SK-N-SH (cell line): ENCODE results near the gene CDH18. TPM values are rescaled to one million over a fixed set of nuclear protein-coding genes. Genes with fewer than 3 reads are reported as not detected.

ENCODE experiments used
- CTCF ChIA-PET: fragments of 300-600, 350-600 bp; formaldehyde crosslinking; extraction: SDS; loops from one replicate; lab custom pipeline; 2021; lab: Yijun Ruan, JAX
- POLR2A ChIA-PET: fragments of 350-600 bp; sonication (Branson Sonifier 250); formaldehyde crosslinking; extraction: SDS; loops from one replicate; lab custom pipeline; 2020; ENCODE audit warnings: antibody characterized with exemption, inconsistent platforms; lab: Yijun Ruan, JAX
- DNase-seq: peaks from one replicate; pipeline ENCODE4 v3.0.0; 2012
- H2AFZ ChIP-seq: fragments of 200-600 bp; sonication (generic); 2 replicates; pipeline ENCODE4 v1.8.1; 2016; ENCODE audit warnings: antibody characterized with exemption, mild to moderate bottlenecking, low read depth
- H3F3A ChIP-seq: fragments of 200-600 bp; sonication (generic); replicated peaks from 2 replicates; pipeline ENCODE3; 2016; ENCODE audit warnings: antibody characterized with exemption, mild to moderate bottlenecking; ENCODE audit not compliant: insufficient read depth
- H3K27ac ChIP-seq, 2 experiments: fragments of 200-500 bp in 1 of 2; fragments of 200-600 bp in 1 of 2; sonication (Bioruptor generic) in 1 of 2; sonication (generic), shearing (Covaris generic) in 1 of 2; 2 replicates each; pipeline versions ENCODE4 v1.5.1 to v1.6.1; 2014 to 2016; ENCODE audit warnings: low read depth in 2 of 2, inconsistent platforms in 1 of 2, low read length in 1 of 2, mild to moderate bottlenecking in 1 of 2, mixed read lengths in 1 of 2
- H3K27me3 ChIP-seq: fragments of 200-600 bp; sonication (generic), shearing (Covaris generic); 2 replicates; pipeline ENCODE4 v1.6.1; 2016; ENCODE audit warnings: mixed run types; ENCODE audit not compliant: insufficient read depth
- H3K36me3 ChIP-seq, 2 experiments: fragments of 200-500 bp in 1 of 2; fragments of 200-600 bp in 1 of 2; sonication (Bioruptor generic) in 1 of 2; sonication (generic) in 1 of 2; replicated peaks in 1 of 2; 2 replicates each; pipeline versions ENCODE3 to v1.5.1; 2014 to 2016; ENCODE audit warnings: low read length in 1 of 2, mild to moderate bottlenecking in 1 of 2; ENCODE audit not compliant: insufficient read depth in 2 of 2, control insufficient read depth in 1 of 2
- H3K4me1 ChIP-seq, 2 experiments: fragments of 200-500 bp in 1 of 2; fragments of 200-600 bp in 1 of 2; sonication (Bioruptor generic) in 1 of 2; sonication (generic), shearing (Covaris generic) in 1 of 2; 2 replicates each; pipeline versions ENCODE4 v1.5.1 to v1.6.1; 2014 to 2016; ENCODE audit warnings: low read depth in 1 of 2, low read length in 1 of 2, mixed run types in 1 of 2; ENCODE audit not compliant: insufficient read depth in 2 of 2, control insufficient read depth in 1 of 2
- H3K4me2 ChIP-seq: fragments of 200-600 bp; sonication (generic), shearing (Covaris generic); 2 replicates; pipeline ENCODE4 v1.6.1; 2017; ENCODE audit warnings: mixed run types
- H3K4me3 ChIP-seq, 2 experiments: fragments of 200-500 bp in 1 of 2; fragments of 200-600 bp in 1 of 2; sonication (Bioruptor generic) in 1 of 2; sonication (generic), shearing (Covaris generic) in 1 of 2; 2 replicates each; pipeline versions ENCODE4 v1.5.1 to v1.8.1; 2014 to 2016; ENCODE audit warnings: low read depth in 2 of 2, inconsistent platforms in 1 of 2, low read length in 1 of 2, mild to moderate bottlenecking in 1 of 2, mixed read lengths in 1 of 2, moderate library complexity in 1 of 2
- H3K79me2 ChIP-seq: fragments of 200-600 bp; sonication (generic); 2 replicates; pipeline ENCODE4 v1.8.1; 2017; ENCODE audit warnings: mild to moderate bottlenecking; ENCODE audit not compliant: insufficient read depth
- H3K9ac ChIP-seq: fragments of 200-600 bp; sonication (generic); 2 replicates; pipeline ENCODE4 v1.6.1; 2017; ENCODE audit warnings: mixed run types
- H3K9me2 ChIP-seq: fragments of 200-600 bp; sonication (generic); 2 replicates; pipeline ENCODE4 v1.6.1; 2017; ENCODE audit warnings: mixed run types
- H3K9me3 ChIP-seq: fragments of 200-600 bp; sonication (generic); 2 replicates; pipeline ENCODE4 v1.6.1; 2017; ENCODE audit warnings: mixed run types, mild to moderate bottlenecking, moderate library complexity
- H4K20me1 ChIP-seq: fragments of 200-600 bp; sonication (generic); 2 replicates; pipeline ENCODE4 v1.6.1; 2017; ENCODE audit warnings: mild to moderate bottlenecking, mixed run types; ENCODE audit not compliant: insufficient read depth
- ELF1 ChIP-seq: IDR thresholded peaks from 2 replicates; pipeline ENCODE4 v1.4.0; 2012
- EP300 ChIP-seq, 2 experiments: IDR thresholded peaks; 2 replicates each; pipeline versions ENCODE4 v1.4.0 to v1.6.1; 2012; ENCODE audit warnings: borderline replicate concordance in 1 of 2, low read depth in 1 of 2, low read length in 1 of 2
- FOXJ3 ChIP-seq: sonication (generic); formaldehyde crosslinking; IDR thresholded peaks from 2 replicates; pipeline ENCODE4 v1.5.1; 2020; ENCODE audit warnings: mild to moderate bottlenecking, missing genetic modification reagents
- FOXM1 ChIP-seq: IDR thresholded peaks from 2 replicates; pipeline ENCODE4 v1.4.0; 2012; ENCODE audit warnings: low read depth, mild to moderate bottlenecking
- MEF2A ChIP-seq: IDR thresholded peaks from 2 replicates; pipeline ENCODE4 v1.4.0; 2012; ENCODE audit warnings: low read depth, borderline replicate concordance
- NRF1 ChIP-seq: IDR thresholded peaks from 2 replicates; pipeline ENCODE4 v1.6.1; 2012; ENCODE audit warnings: low read depth, mild to moderate bottlenecking, low read length
- POLR2AphosphoS5 ChIP-seq: IDR thresholded peaks from 2 replicates; pipeline ENCODE4 v1.6.1; 2012; ENCODE audit warnings: low read depth, low read length
- RCOR1 ChIP-seq: fragments of 150-350 bp; IDR thresholded peaks from 2 replicates; pipeline ENCODE4 v1.6.1; 2017; ENCODE audit warnings: antibody characterized with exemption, low read length
- SMC3 ChIP-seq: IDR thresholded peaks from 2 replicates; pipeline ENCODE4 v1.6.1; 2012; ENCODE audit warnings: low read depth, low read length, improper control_type of control experiment
- TCF12 ChIP-seq: IDR thresholded peaks from 2 replicates; pipeline ENCODE4 v1.4.0; 2012
- TEAD4 ChIP-seq: IDR thresholded peaks from 2 replicates; pipeline ENCODE4 v1.4.0; 2012; ENCODE audit warnings: mild to moderate bottlenecking, borderline replicate concordance; ENCODE audit not compliant: insufficient read depth
- WGBS: methylation state at CpG from one replicate; pipeline ENCODE4 v1.1.6; 2017; ENCODE audit warnings: low lambda C conversion rate; 5-methylcytosine and 5-hydroxymethylcytosine counted together
- polyA plus RNA-seq, 3 experiments: library from polyadenylated mRNA; depleted of rRNA; stranded (reverse); fragments of >200 nt; gene quantifications; 2 replicates each; pipeline ENCODE4 v1.2.3, GENCODE V29; 2012
- TF ChIP-seq, protein P1 (sequence below): IDR thresholded peaks from 2 replicates; pipeline ENCODE4 v1.4.0; 2012; ENCODE audit warnings: low read depth, borderline replicate concordance
- TF ChIP-seq, protein P2 (sequence below): IDR thresholded peaks from 2 replicates; pipeline ENCODE4 v1.4.0; 2012; ENCODE audit warnings: low read depth, borderline replicate concordance
- TF ChIP-seq, protein P3 (sequence below): fragments of 200-600 bp; sonication (generic); IDR thresholded peaks from 2 replicates; pipeline ENCODE4 v1.6.1; 2017; ENCODE audit warnings: antibody characterized with exemption, mild to moderate bottlenecking, moderate library complexity

CDH18 gene
- polyA plus RNA-seq, 1 of the 3 experiments (the other 2 are of a cell fraction), result 6.0 TPM

DNA sequence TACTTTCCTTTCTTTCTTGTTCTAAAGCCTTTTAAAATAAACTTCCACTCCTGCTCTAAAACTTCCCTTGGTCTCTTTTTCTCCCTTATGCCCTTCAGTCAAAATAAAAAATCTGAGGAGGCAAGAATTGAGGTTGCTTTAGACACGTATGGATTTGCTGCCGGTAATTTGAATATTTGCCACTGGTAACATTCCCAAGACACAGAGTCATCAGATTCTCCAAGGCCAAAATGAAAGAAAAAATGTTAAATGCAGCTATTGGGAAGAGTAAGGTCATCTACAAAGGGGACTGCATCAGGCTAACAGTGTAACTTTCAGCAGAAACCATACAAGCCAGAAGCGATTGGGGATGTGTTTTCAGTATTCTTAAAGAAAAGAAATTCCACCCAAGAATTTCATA lies 311.1 kb downstream of the CDH18 start:
- WGBS, result 32% methylated on average over 3 of the region's 3 CpGs
- Histone ChIP-seq H3K36me3 (no peaks in the 10 kb centered on the region), H3K27ac (no peak overlapping the region), H3F3A (no peaks in the 10 kb centered on the region), H2AFZ (no peak overlapping the region), H3K4me1 (no peaks in the 10 kb centered on the region), H3K79me2 (no peaks in the 10 kb centered on the region; the same call in 1 of the 2 replicates), H3K4me2 (no peak overlapping the region), H3K27me3 (no peaks in the 10 kb centered on the region), H3K9me2 (no peaks in the 10 kb centered on the region), H4K20me1 (no peaks in the 10 kb centered on the region), H3K9me3 (no peaks in the 10 kb centered on the region), H3K9ac (no peak overlapping the region), H3K4me3 (no peak overlapping the region)
- ChIA-PET POLR2A (no interaction called here), CTCF (no interaction called here)
- no peak for DNase-seq
- TF ChIP-seq TCF12 (no peak), NRF1 (no peak), ELF1 (no peak)
- TF ChIP-seq, protein P1, sequence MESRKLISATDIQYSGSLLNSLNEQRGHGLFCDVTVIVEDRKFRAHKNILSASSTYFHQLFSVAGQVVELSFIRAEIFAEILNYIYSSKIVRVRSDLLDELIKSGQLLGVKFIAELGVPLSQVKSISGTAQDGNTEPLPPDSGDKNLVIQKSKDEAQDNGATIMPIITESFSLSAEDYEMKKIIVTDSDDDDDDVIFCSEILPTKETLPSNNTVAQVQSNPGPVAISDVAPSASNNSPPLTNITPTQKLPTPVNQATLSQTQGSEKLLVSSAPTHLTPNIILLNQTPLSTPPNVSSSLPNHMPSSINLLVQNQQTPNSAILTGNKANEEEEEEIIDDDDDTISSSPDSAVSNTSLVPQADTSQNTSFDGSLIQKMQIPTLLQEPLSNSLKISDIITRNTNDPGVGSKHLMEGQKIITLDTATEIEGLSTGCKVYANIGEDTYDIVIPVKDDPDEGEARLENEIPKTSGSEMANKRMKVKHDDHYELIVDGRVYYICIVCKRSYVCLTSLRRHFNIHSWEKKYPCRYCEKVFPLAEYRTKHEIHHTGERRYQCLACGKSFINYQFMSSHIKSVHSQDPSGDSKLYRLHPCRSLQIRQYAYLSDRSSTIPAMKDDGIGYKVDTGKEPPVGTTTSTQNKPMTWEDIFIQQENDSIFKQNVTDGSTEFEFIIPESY, result no peak

DNA sequence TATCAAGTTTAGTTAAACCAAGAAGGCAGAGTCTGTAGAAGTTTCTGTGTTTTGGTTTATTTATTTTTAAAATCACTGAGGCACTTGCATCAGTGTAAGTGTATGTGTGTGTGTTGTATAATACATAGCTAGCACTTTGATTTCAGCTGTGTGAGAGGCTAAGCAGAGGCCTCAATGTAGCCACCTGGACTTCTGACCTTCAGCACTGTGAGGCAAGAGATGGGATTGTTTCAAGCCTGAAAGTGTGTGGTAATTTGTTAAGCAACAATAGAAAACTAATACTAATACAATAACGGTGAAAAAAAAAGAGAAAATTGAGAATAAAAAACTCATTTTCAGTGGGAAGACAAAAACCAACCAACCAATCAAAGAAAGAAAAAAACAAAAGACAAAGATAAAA lies 327.3 kb downstream of the CDH18 start:
- no peaks in the 10 kb centered on the region for H3K27me3 ChIP-seq
- DNase-seq, result no peak
- H3K9ac ChIP-seq, result no peak overlapping the region
- no peak overlapping the region for H2AFZ ChIP-seq
- no peaks in the 10 kb centered on the region for H4K20me1 ChIP-seq
- no peaks in the 10 kb centered on the region for H3K36me3 ChIP-seq
- 55% methylated on average over 1 of the region's 1 CpG for whole genome bisulfite sequencing
- H3K79me2 ChIP-seq, result no peaks in the 10 kb centered on the region
- no peak overlapping the region for H3K4me3 ChIP-seq
- no peaks in the 10 kb centered on the region for H3K9me2 ChIP-seq
- TF ChIP-seq, protein P2, sequence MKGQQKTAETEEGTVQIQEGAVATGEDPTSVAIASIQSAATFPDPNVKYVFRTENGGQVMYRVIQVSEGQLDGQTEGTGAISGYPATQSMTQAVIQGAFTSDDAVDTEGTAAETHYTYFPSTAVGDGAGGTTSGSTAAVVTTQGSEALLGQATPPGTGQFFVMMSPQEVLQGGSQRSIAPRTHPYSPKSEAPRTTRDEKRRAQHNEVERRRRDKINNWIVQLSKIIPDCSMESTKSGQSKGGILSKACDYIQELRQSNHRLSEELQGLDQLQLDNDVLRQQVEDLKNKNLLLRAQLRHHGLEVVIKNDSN, result no peak
- no peak for TF ChIP-seq EP300 (IDR thresholded peaks at IDR 0.05; ENCODE audit: borderline replicate concordance in 1 of 2, low read depth in 1 of 2, low read length in 1 of 2)
- no peak for TF ChIP-seq MEF2A
- no peak for TF ChIP-seq ELF1
- CTCF ChIA-PET, result no interaction called here
- no peak overlapping the region for H3K27ac ChIP-seq
- H3K9me3 ChIP-seq, result no peaks in the 10 kb centered on the region
- H3K4me1 ChIP-seq, result no peaks in the 10 kb centered on the region
- POLR2A ChIA-PET, result no interaction called here
- H3F3A ChIP-seq, result no peaks in the 10 kb centered on the region
- no peak overlapping the region for H3K4me2 ChIP-seq

DNA sequence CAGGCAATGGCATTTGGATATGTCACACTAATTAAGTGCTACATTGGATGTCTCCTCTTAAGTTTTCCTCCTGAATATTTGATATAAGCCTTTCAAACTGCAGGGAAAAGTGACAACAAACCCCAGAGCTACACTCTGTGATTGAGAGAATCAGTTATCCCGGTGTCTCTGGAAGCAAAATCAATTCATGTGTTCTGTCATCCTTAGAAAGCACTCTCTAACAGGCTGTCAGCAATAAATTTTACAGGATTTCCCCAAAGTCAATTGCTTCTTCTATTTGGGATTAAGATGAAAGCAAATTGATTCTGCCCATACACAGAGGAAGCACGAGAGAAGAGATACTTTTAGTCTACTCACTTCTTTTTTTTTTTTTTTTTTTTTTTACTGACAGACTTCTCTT lies 332.4 kb downstream of the CDH18 start:
- Histone ChIP-seq H2AFZ (no peak overlapping the region), H3K4me2 (no peak overlapping the region), H3K4me1 (no peaks in the 10 kb centered on the region), H3K9me3 (no peaks in the 10 kb centered on the region), H3K79me2 (no peaks in the 10 kb centered on the region), H3K36me3 (no peaks in the 10 kb centered on the region), H3K27ac (no peak overlapping the region), H3F3A (no peaks in the 10 kb centered on the region), H3K9ac (no peak overlapping the region), H4K20me1 (no peaks in the 10 kb centered on the region), H3K27me3 (no peaks in the 10 kb centered on the region), H3K9me2 (no peaks in the 10 kb centered on the region), H3K4me3 (no peak overlapping the region)
- ChIA-PET CTCF (no interaction called here), POLR2A (no interaction called here)
- TF ChIP-seq SMC3, result no peak
- no peak for TF ChIP-seq TCF12
- TF ChIP-seq POLR2AphosphoS5, result no peak
- TF ChIP-seq RCOR1, result no peak
- TF ChIP-seq, protein P3, sequence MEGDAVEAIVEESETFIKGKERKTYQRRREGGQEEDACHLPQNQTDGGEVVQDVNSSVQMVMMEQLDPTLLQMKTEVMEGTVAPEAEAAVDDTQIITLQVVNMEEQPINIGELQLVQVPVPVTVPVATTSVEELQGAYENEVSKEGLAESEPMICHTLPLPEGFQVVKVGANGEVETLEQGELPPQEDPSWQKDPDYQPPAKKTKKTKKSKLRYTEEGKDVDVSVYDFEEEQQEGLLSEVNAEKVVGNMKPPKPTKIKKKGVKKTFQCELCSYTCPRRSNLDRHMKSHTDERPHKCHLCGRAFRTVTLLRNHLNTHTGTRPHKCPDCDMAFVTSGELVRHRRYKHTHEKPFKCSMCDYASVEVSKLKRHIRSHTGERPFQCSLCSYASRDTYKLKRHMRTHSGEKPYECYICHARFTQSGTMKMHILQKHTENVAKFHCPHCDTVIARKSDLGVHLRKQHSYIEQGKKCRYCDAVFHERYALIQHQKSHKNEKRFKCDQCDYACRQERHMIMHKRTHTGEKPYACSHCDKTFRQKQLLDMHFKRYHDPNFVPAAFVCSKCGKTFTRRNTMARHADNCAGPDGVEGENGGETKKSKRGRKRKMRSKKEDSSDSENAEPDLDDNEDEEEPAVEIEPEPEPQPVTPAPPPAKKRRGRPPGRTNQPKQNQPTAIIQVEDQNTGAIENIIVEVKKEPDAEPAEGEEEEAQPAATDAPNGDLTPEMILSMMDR, result no peak
- no peak for TF ChIP-seq TEAD4
- no peak for TF ChIP-seq FOXM1
- no peak for TF ChIP-seq FOXJ3 (CRISPR knock-in tag)
- no peak for DNase-seq
- 29% methylated on average over 2 of the region's 2 CpGs for WGBS
